H1 (cell line): ENCODE results near the gene ELMO3. TPM values are rescaled to one million over a fixed set of nuclear protein-coding genes. Genes with fewer than 3 reads are reported as not detected.

Experiments
- CTCF ChIA-PET: fragments of 300-600 bp; sonication (Branson Sonifier 250); formaldehyde crosslinking; loops from one replicate; lab custom pipeline; 2021; ENCODE audit not compliant: partially characterized antibody; lab: Charles Lee
- POLR2A ChIA-PET: fragments of 300-600 bp; sonication (Branson Sonifier 250); formaldehyde crosslinking; loops from one replicate; lab custom pipeline; 2021; ENCODE audit warnings: inconsistent platforms; ENCODE audit not compliant: partially characterized antibody; lab: Charles Lee
- DNase-seq, 2 experiments: peaks; one replicate each; pipeline versions ENCODE4 v3.0.0 to v3.0.0-alpha.2; 2010 to 2022; ENCODE audit warnings: low spot score in 2 of 2, low read depth in 1 of 2, mixed read lengths in 1 of 2
- FAIRE-seq: peaks from 2 replicates; lab custom pipeline; 2011; peaks lifted over from hg19 to GRCh38; lab: Jason Lieb, UNC
- H2AFZ ChIP-seq: 2 replicates; pipeline ENCODE4 v1.8.1; 2012; ENCODE audit warnings: low read length, inconsistent platforms
- H2AK5ac ChIP-seq: 2 replicates; pipeline ENCODE4 v1.6.1; 2013; ENCODE audit warnings: low read depth, low read length
- H2BK120ac ChIP-seq: replicated peaks from 2 replicates; pipeline ENCODE3; 2013; ENCODE audit warnings: low read depth, low read length, inconsistent platforms
- H2BK12ac ChIP-seq: 2 replicates; pipeline ENCODE4 v1.6.1; 2013; ENCODE audit warnings: low read depth, low read length
- H2BK15ac ChIP-seq: 2 replicates; pipeline ENCODE4 v1.6.1; 2013; ENCODE audit warnings: low read length
- H2BK20ac ChIP-seq: 2 replicates; pipeline ENCODE4 v1.6.1; 2013; ENCODE audit warnings: low read length
- H2BK5ac ChIP-seq: 2 replicates; pipeline ENCODE4 v1.6.1; 2013; ENCODE audit warnings: low read depth, low read length
- H3K14ac ChIP-seq: 2 replicates; pipeline ENCODE4 v1.6.1; 2013; ENCODE audit warnings: inconsistent platforms; ENCODE audit not compliant: insufficient read length
- H3K18ac ChIP-seq: 2 replicates; pipeline ENCODE4 v1.6.1; 2013; ENCODE audit warnings: low read length; ENCODE audit errors: extremely low read depth
- H3K23ac ChIP-seq: 2 replicates; pipeline ENCODE4 v1.6.1; 2013; ENCODE audit warnings: inconsistent platforms; ENCODE audit not compliant: insufficient read length
- H3K23me2 ChIP-seq: 2 replicates; pipeline ENCODE4 v1.6.1; 2013; ENCODE audit warnings: low read depth, low read length
- H3K27ac ChIP-seq: 2 replicates; pipeline ENCODE4 v1.6.1; 2011; ENCODE audit warnings: low read depth, low read length, inconsistent platforms
- H3K27me3 ChIP-seq, 4 experiments: replicated peaks in 1 of 4; 1 replicate in 1 of 4; 2 replicates in 3 of 4; pipeline versions ENCODE4 v1.6.1 to v1.8.1; 2011 to 2013; ENCODE audit warnings: low read length in 3 of 4, mild to moderate bottlenecking in 3 of 4, inconsistent platforms in 2 of 4, mixed read lengths in 2 of 4, moderate library complexity in 1 of 4; ENCODE audit not compliant: control insufficient read depth in 3 of 4, insufficient read depth in 3 of 4; ENCODE audit errors: extremely low read depth in 1 of 4
- H3K36me3 ChIP-seq, 4 experiments: 2 replicates each; pipeline versions ENCODE4 v1.6.1 to v1.8.1; 2011 to 2013; ENCODE audit warnings: mild to moderate bottlenecking in 4 of 4, low read length in 3 of 4, moderate library complexity in 2 of 4, control low read depth in 1 of 4, inconsistent platforms in 1 of 4; ENCODE audit not compliant: insufficient read depth in 4 of 4, control insufficient read depth in 2 of 4
- H3K4ac ChIP-seq: replicated peaks from 2 replicates; pipeline ENCODE3; 2013; ENCODE audit warnings: low read length, low read depth, mixed read lengths, inconsistent platforms; ENCODE audit not compliant: insufficient read length
- H3K4me1 ChIP-seq, 4 experiments: replicated peaks in 1 of 4; 1 replicate in 1 of 4; 2 replicates in 3 of 4; pipeline versions ENCODE4 v1.6.1 to v1.8.1; 2011 to 2013; ENCODE audit warnings: low read length in 3 of 4, inconsistent platforms in 2 of 4, mixed read lengths in 1 of 4; ENCODE audit not compliant: insufficient read depth in 4 of 4, control insufficient read depth in 3 of 4
- H3K4me2 ChIP-seq, 2 experiments: 2 replicates each; pipeline versions ENCODE4 v1.6.1 to v1.8.1; 2011 to 2013; ENCODE audit warnings: low read depth in 2 of 2, low read length in 2 of 2, control low read depth in 1 of 2, inconsistent platforms in 1 of 2, mild to moderate bottlenecking in 1 of 2; ENCODE audit not compliant: insufficient read depth in 1 of 2
- H3K4me3 ChIP-seq, 4 experiments: fragments of 200-600, 300-600 bp in 1 of 4; sonication (generic), shearing (Covaris generic), sonication (Bioruptor Twin) in 1 of 4; 2 replicates each; pipeline versions ENCODE4 v1.5.1 to v1.8.1; 2011 to 2016; ENCODE audit warnings: low read length in 4 of 4, low read depth in 3 of 4, control low read depth in 2 of 4, inconsistent platforms in 2 of 4, mild to moderate bottlenecking in 2 of 4, mixed read lengths in 1 of 4, moderate library complexity in 1 of 4; ENCODE audit not compliant: insufficient read depth in 2 of 4; ENCODE audit errors: extremely low read depth in 1 of 4
- H3K56ac ChIP-seq: replicated peaks from 2 replicates; pipeline ENCODE3; 2013; ENCODE audit warnings: low read depth, mild to moderate bottlenecking, mixed read lengths, low read length, inconsistent platforms; ENCODE audit not compliant: insufficient read length
- H3K79me1 ChIP-seq: 2 replicates; pipeline ENCODE4 v1.6.1; 2013; ENCODE audit warnings: low read depth, low read length, control low read depth
- H3K79me2 ChIP-seq, 2 experiments: 2 replicates each; pipeline versions ENCODE4 v1.6.1 to v1.8.1; 2012 to 2013; ENCODE audit warnings: low read length in 2 of 2, mild to moderate bottlenecking in 2 of 2, inconsistent platforms in 1 of 2; ENCODE audit not compliant: insufficient read depth in 2 of 2, control insufficient read depth in 1 of 2
- H3K9ac ChIP-seq, 4 experiments: replicated peaks in 1 of 4; 1 replicate in 1 of 4; 2 replicates in 3 of 4; pipeline versions ENCODE4 v1.6.1 to v1.8.1; 2011 to 2013; ENCODE audit warnings: low read depth in 3 of 4, low read length in 3 of 4, control low read depth in 2 of 4, mild to moderate bottlenecking in 2 of 4, moderate library complexity in 2 of 4, inconsistent platforms in 1 of 4; ENCODE audit errors: extremely low read depth in 1 of 4
- H3K9me3 ChIP-seq, 2 experiments: 2 replicates each; pipeline versions ENCODE4 v1.6.1 to v1.8.1; 2012 to 2013; ENCODE audit warnings: mild to moderate bottlenecking in 2 of 2, moderate library complexity in 2 of 2, control low read depth in 1 of 2, inconsistent platforms in 1 of 2, low read depth in 1 of 2, low read length in 1 of 2, mixed read lengths in 1 of 2; ENCODE audit not compliant: insufficient read depth in 2 of 2
- H4K20me1 ChIP-seq, 2 experiments: replicated peaks in 1 of 2; 2 replicates each; pipeline versions ENCODE3 to v1.8.1; 2011 to 2013; ENCODE audit warnings: inconsistent platforms in 2 of 2, low read length in 2 of 2, mild to moderate bottlenecking in 1 of 2; ENCODE audit not compliant: insufficient read depth in 2 of 2, control insufficient read depth in 1 of 2
- H4K5ac ChIP-seq: 2 replicates; pipeline ENCODE4 v1.6.1; 2013; ENCODE audit warnings: low read length, low read depth, mixed read lengths, inconsistent platforms; ENCODE audit not compliant: insufficient read length
- H4K8ac ChIP-seq: 2 replicates; pipeline ENCODE4 v1.8.0; 2013; ENCODE audit warnings: mild to moderate bottlenecking, moderate library complexity, low read length, inconsistent platforms; ENCODE audit not compliant: insufficient read depth; ENCODE audit errors: extremely low read depth
- H4K91ac ChIP-seq: replicated peaks from 2 replicates; pipeline ENCODE3; 2013; ENCODE audit warnings: low read length, mixed read lengths, inconsistent platforms; ENCODE audit not compliant: insufficient read length
- ASH2L ChIP-seq: fragments of 200-600, 300-600 bp; sonication (generic); IDR thresholded peaks from one replicate; pipeline ENCODE4 v1.7.1; 2017; ENCODE audit warnings: low read length
- EZH2 ChIP-seq: fragments of 200-600 bp; sonication (generic); IDR thresholded peaks from 2 replicates; pipeline ENCODE4 v1.7.1; 2012; ENCODE audit warnings: low read depth, mild to moderate bottlenecking, moderate library complexity, low read length, inconsistent platforms; ENCODE audit not compliant: severe bottlenecking
- FOSL1 ChIP-seq: IDR thresholded peaks from 2 replicates; pipeline ENCODE4 v1.6.1; 2011; ENCODE audit warnings: mild to moderate bottlenecking, low read depth, low read length, moderate library complexity; ENCODE audit not compliant: insufficient read depth
- HDAC2 ChIP-seq, 2 experiments: fragments of 300-600 bp in 1 of 2; sonication (generic) in 1 of 2; IDR thresholded peaks; 2 replicates each; pipeline ENCODE4 v1.6.1; 2011 to 2012; ENCODE audit warnings: low read depth in 2 of 2, low read length in 2 of 2, mild to moderate bottlenecking in 2 of 2, moderate library complexity in 2 of 2, borderline replicate concordance in 1 of 2, inconsistent platforms in 1 of 2
- JUN ChIP-seq: IDR thresholded peaks from 2 replicates; pipeline ENCODE4 v1.6.1; 2011; ENCODE audit warnings: low read depth, mild to moderate bottlenecking, improper control_type of control experiment, low read length
- KDM4A ChIP-seq: IDR thresholded peaks from one replicate; pipeline ENCODE4 v1.7.1; 2012; ENCODE audit warnings: low read depth, mild to moderate bottlenecking, moderate library complexity, low read length, inconsistent platforms; ENCODE audit not compliant: severe bottlenecking
- NANOG ChIP-seq: IDR thresholded peaks from 2 replicates; pipeline ENCODE4 v1.6.1; 2011; ENCODE audit warnings: low read length, low read depth, mild to moderate bottlenecking, inconsistent platforms; ENCODE audit not compliant: insufficient read depth, poor library complexity, severe bottlenecking
- POLR2AphosphoS5 ChIP-seq: IDR thresholded peaks from 2 replicates; pipeline ENCODE4 v1.6.1; 2011; ENCODE audit warnings: low read depth, low read length
- POU5F1 ChIP-seq: IDR thresholded peaks from 2 replicates; pipeline ENCODE4 v1.6.1; 2011; ENCODE audit warnings: low read depth, mild to moderate bottlenecking, low read length, moderate library complexity
- SIN3A ChIP-seq, 2 experiments: IDR thresholded peaks in 1 of 2; conservative IDR thresholded peaks in 1 of 2; 2 replicates each; pipeline ENCODE4 v1.6.1; 2011 to 2012; ENCODE audit warnings: low read length in 2 of 2, improper control_type of control experiment in 1 of 2, low read depth in 1 of 2, mild to moderate bottlenecking in 1 of 2
- TAF1 ChIP-seq: IDR thresholded peaks from 2 replicates; pipeline ENCODE4 v1.6.1; 2011; ENCODE audit warnings: mild to moderate bottlenecking, low read depth, low read length
- TCF12 ChIP-seq: IDR thresholded peaks from 2 replicates; pipeline ENCODE4 v1.6.1; 2011; ENCODE audit warnings: low read depth, mild to moderate bottlenecking, low read length
- YY1 ChIP-seq: IDR thresholded peaks from 2 replicates; pipeline ENCODE4 v1.6.1; 2011; ENCODE audit warnings: low read depth, mild to moderate bottlenecking, low read length
- WGBS, 2 experiments: shearing (Covaris generic) in 1 of 2; methylation state at CpG; one replicate each; pipeline versions ENCODE4 v1.1.6 to v1.1.7; 2013 to 2015; ENCODE audit warnings: low lambda C conversion rate in 2 of 2, mixed read lengths in 2 of 2, inconsistent platforms in 1 of 2, low coverage in 1 of 2, missing lambda C conversion rate in 1 of 2; ENCODE audit not compliant: insufficient replicate concordance in 2 of 2, insufficient coverage in 1 of 2, insufficient read length in 1 of 2; ENCODE audit errors: extremely low coverage in 1 of 2, missing lambda C conversion rate in 1 of 2; 5-methylcytosine and 5-hydroxymethylcytosine counted together
- polyA plus RNA-seq, 7 experiments: library from polyadenylated mRNA; depleted of rRNA in 3 of 7; stranded (reverse) in 5 of 7; unstranded in 2 of 7; fragments of >200 nt in 5 of 7; fragments of 200-250 nt in 2 of 7; gene quantifications; 1 replicate in 5 of 7; 2 replicates in 1 of 7; 4 replicates in 1 of 7; pipeline versions ENCODE4 v1.2.1 to v1.2.3, GENCODE V29; 2011 to 2013; ENCODE audit warnings: missing spikeins in 2 of 7, mixed read lengths in 2 of 7
- total RNA-seq: library from RNA; stranded (reverse); fragmentation: NEBNext Ultra II Directional; extraction: Animal tissue kit (Norgen Biotek cat#: 25700); gene quantifications from 2 replicates; pipeline ENCODE4 v1.2.1, GENCODE V29; 2021

ELMO3 gene
- total and polyA plus RNA-seq, 2 of the 8 experiments (the other 6 are each of a cell fraction or from before 2014, with no cell fraction given) = 9.6 to 10.9 TPM

DNA sequence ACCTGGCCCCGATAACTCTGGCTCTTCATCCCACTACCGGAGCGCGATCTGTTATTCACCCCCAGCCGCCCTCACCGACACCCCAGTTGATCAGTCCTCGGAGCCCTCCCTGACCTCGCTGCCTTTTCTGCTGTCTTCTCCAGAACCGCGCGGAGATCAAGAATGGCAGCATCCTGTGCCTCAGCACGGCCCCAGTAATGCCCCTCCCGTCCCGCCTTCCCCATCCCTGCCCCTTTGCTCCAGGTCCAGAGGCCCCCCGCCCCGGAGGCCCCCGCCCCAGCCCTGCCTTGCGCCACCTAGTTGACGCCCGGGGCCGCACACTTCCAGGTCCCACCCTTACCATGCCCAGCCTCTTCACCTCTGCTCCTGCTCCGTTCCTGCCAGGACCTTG is 872 bp downstream of the ELMO3 start:
- CTCF ChIA-PET = interaction anchor here (0.7 to 8.7 kb wide), 22 partner anchors 12 to 248 kb away, joined by 3 to 111 read pairs (median 4); partner anchors contain the start of genes EXOC3L1, MATCAP1, NOL3 and TMEM208
- peak in 1 of 2 experiments; percentile 79 for DNase-seq
- TF ChIP-seq POU5F1 (no peak), HDAC2 (IDR thresholded peaks at IDR 0.05; ENCODE audit: borderline replicate concordance in 1 of 2, low read depth in 2 of 2, low read length in 2 of 2) (no peak), POLR2AphosphoS5 (no peak), YY1 (no peak), SIN3A (conservative IDR thresholded peaks at IDR 0.05 in 1 of 2, IDR thresholded peaks at IDR 0.05 in 1 of 2; ENCODE audit: low read depth in 1 of 2, low read length in 2 of 2) (peak in 1 of 2 experiments; percentile 8; a peak in 1 of 4 replicates), NANOG (no peak), ASH2L (no peak), JUN (no peak), EZH2 (no peak), FOSL1 (no peak), TAF1 (no peak), TCF12 (no peak), KDM4A (no peak)

More for the DNA sequence above, 872 bp downstream of the ELMO3 start:
- 4% methylated on average over 12 of the region's 22 CpGs; no CpG with 5 or more reads in 1 of the 2 experiments for WGBS, 2 experiments
- Histone ChIP-seq H3K36me3 (peaks cover 18 to 32% (median 30%) of the 10 kb centered on the region in 4 experiments), H2AFZ (peak overlapping the region; percentile 91; the same call in 1 of the 2 replicates), H3K9ac (peak overlapping the region in 1 of 4 experiments; percentile 43; a peak in 2 of 7 replicates), H3K23ac (no peak overlapping the region), H3K14ac (no peak overlapping the region), H3K4me3 (peak overlapping the region; percentile 40 to 75 (median 50)), H3K4ac (peak overlapping the region; percentile 91), H4K91ac (no peak overlapping the region), H3K23me2 (peaks cover 6% of the 10 kb centered on the region; the same call in 1 of the 2 replicates), H3K79me2 (no peaks in the 10 kb centered on the region), H4K20me1 (peaks cover 1 to 17% of the 10 kb centered on the region in 2 experiments), H2BK20ac (no peak overlapping the region), H2BK120ac (no peak overlapping the region), H2AK5ac (no peak overlapping the region), H4K5ac (no peak overlapping the region), H3K56ac (peak overlapping the region; percentile 10), H3K4me1 (peaks cover 0 to 12% (median 8%) of the 10 kb centered on the region in 4 experiments; a peak in 4 of 7 replicates), H2BK5ac (peak overlapping the region; percentile 35; the same call in 1 of the 2 replicates), H2BK15ac (no peak overlapping the region), H3K18ac (peak overlapping the region; percentile 83), H3K27ac (no peak overlapping the region), H3K79me1 (no peaks in the 10 kb centered on the region), H3K9me3 (no peaks in the 10 kb centered on the region), H3K4me2 (peak overlapping the region; percentile 61 to 99), H4K8ac (peak overlapping the region; percentile 89), H3K27me3 (no peaks in the 10 kb centered on the region), H2BK12ac (no peak overlapping the region)
- POLR2A ChIA-PET = interaction anchor here (0.6 to 2.0 kb wide), 7 partner anchors 9 to 74 kb away, joined by 3 to 7 read pairs (median 3); partner anchors contain the start of genes EXOC3L1 and TMEM208
- FAIRE-seq = no peak
